Loucy (cell line): ENCODE data around the gene SLC35F1.

Source experiments
- EZH2phosphoT487 ChIP-seq: fragments of 200-600 bp; IDR thresholded peaks from 2 replicates; pipeline ENCODE4 v1.6.1; 2018; ENCODE audit warnings: antibody characterized with exemption, mild to moderate bottlenecking, moderate library complexity, borderline replicate concordance
- TF ChIP-seq, protein P1 (sequence below): fragments of 200-600 bp; sonication (generic); conservative IDR thresholded peaks from 2 replicates; pipeline ENCODE4 v1.5.1; 2014; ENCODE audit warnings: mild to moderate bottlenecking, antibody characterized with exemption, low read length

DNA sequence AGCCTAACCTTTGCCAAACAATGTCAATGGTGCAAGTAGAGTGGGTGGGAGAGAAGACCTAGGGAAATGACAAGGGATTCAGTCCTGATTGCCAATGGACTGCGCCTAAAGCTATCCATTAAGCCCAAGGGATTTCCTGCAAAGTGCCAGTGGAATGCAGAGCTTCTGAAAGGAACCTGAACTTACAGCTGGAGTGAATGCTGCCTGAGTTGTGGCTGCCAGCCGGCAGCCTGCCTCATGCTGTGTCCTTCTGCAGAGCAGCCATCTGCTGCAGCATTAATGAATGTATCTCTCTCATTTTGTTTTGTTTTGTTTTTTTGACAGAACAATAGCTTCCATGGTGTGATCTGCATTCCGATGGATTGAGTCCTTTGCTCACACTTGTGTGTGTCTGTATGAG is 44.7 kb downstream of the SLC35F1 start:
- TF ChIP-seq, protein P1, sequence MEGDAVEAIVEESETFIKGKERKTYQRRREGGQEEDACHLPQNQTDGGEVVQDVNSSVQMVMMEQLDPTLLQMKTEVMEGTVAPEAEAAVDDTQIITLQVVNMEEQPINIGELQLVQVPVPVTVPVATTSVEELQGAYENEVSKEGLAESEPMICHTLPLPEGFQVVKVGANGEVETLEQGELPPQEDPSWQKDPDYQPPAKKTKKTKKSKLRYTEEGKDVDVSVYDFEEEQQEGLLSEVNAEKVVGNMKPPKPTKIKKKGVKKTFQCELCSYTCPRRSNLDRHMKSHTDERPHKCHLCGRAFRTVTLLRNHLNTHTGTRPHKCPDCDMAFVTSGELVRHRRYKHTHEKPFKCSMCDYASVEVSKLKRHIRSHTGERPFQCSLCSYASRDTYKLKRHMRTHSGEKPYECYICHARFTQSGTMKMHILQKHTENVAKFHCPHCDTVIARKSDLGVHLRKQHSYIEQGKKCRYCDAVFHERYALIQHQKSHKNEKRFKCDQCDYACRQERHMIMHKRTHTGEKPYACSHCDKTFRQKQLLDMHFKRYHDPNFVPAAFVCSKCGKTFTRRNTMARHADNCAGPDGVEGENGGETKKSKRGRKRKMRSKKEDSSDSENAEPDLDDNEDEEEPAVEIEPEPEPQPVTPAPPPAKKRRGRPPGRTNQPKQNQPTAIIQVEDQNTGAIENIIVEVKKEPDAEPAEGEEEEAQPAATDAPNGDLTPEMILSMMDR = no peak
- TF ChIP-seq EZH2phosphoT487 = no peak
